AG10803 (cell line): ENCODE measurements around the gene VLDLR.

Experiments used
- DNase-seq: peaks from one replicate; pipeline ENCODE4 v3.0.0; 2010; ENCODE audit warnings: low read depth
- H3K4me3 ChIP-seq: 2 replicates; pipeline ENCODE4 v1.5.1; 2011; ENCODE audit warnings: mild to moderate bottlenecking, low read length, control low read depth
- CTCF ChIP-seq: conservative IDR thresholded peaks from 2 replicates; pipeline ENCODE4 v1.5.1; 2011; ENCODE audit warnings: mild to moderate bottlenecking, low read length, control low read depth, inconsistent platforms

The VLDLR gene

GRCh38 chr9:2628919-2629318 lies 7.3 kb downstream of the VLDLR start:
- TF ChIP-seq CTCF: no peak
- DNase-seq: no peak
- H3K4me3 ChIP-seq: no peak overlapping the region

GRCh38 chr9:2630158-2630557 lies 8.6 kb downstream of the VLDLR start:
- no peak for TF ChIP-seq CTCF
- DNase-seq: no peak
- no peak overlapping the region for H3K4me3 ChIP-seq

GRCh38 chr9:2631263-2631662 lies 9.7 kb downstream of the VLDLR start:
- DNase-seq: no peak
- H3K4me3 ChIP-seq: no peak overlapping the region
- TF ChIP-seq CTCF: no peak

- no peak for DNase-seq
- H3K4me3 ChIP-seq: no peak overlapping the region
These were observed 12.6 kb downstream of the VLDLR start for GRCh38 chr9:2634153-2634552.

GRCh38 chr9:2634818-2635217 lies 13.2 kb downstream of the VLDLR start:
- no peak overlapping the region for H3K4me3 ChIP-seq
- TF ChIP-seq CTCF: no peak
- no peak for DNase-seq

More at GRCh38 chr9:2634153-2634552, 12.6 kb downstream of the VLDLR start:
- no peak for TF ChIP-seq CTCF

GRCh38 chr9:2635922-2636321 lies 14.3 kb downstream of the VLDLR start:
- no peak for DNase-seq
- no peak for TF ChIP-seq CTCF
- no peak overlapping the region for H3K4me3 ChIP-seq

GRCh38 chr9:2637390-2637789 lies 15.8 kb downstream of the VLDLR start:
- no peak overlapping the region for H3K4me3 ChIP-seq
- no peak for DNase-seq
- no peak for TF ChIP-seq CTCF
